Activated CD4-positive, alpha-beta memory T cell treated with anti-CD3 and anti-CD28 coated beads for 36 hours (primary cell): ENCODE data around the gene ZNF384. TPM values are rescaled to one million over a fixed set of nuclear protein-coding genes. Genes with fewer than 3 reads are reported as not detected.

Source experiments
- CTCF ChIA-PET: fragments of 350-600 bp; sonication (Branson Sonifier 250); formaldehyde crosslinking; loops from one replicate; lab custom pipeline; 2021; ENCODE audit warnings: antibody characterized with exemption, inconsistent platforms; lab: Charles Lee
- POLR2A ChIA-PET: fragments of 350-600 bp; sonication (Branson Sonifier 250); formaldehyde crosslinking; loops from one replicate; lab custom pipeline; 2021; ENCODE audit warnings: antibody characterized with exemption; lab: Charles Lee
- DNase-seq: peaks from one replicate; pipeline ENCODE4 v3.0.0-alpha.2; 2020
- H3K27ac Mint-ChIP-seq: one replicate; pipeline ENCODE4 v1.8.0; 2021; ENCODE audit warnings: mixed read lengths
- H3K27me3 Mint-ChIP-seq: one replicate; pipeline ENCODE4 v1.8.0; 2021; ENCODE audit warnings: mixed read lengths
- H3K36me3 Mint-ChIP-seq: one replicate; pipeline ENCODE4 v1.8.0; 2021; ENCODE audit warnings: mixed read lengths
- H3K4me1 Mint-ChIP-seq: one replicate; pipeline ENCODE4 v1.8.0; 2021; ENCODE audit warnings: low read depth, mixed read lengths
- H3K4me3 Mint-ChIP-seq: one replicate; pipeline ENCODE4 v1.8.0; 2021; ENCODE audit warnings: mild to moderate bottlenecking, mixed read lengths
- H3K9me3 Mint-ChIP-seq: one replicate; pipeline ENCODE4 v1.8.0; 2021; ENCODE audit warnings: mixed read lengths
- intact Hi-C: fragments of 100-400 bp; cut with micrococcal nuclease; formaldehyde crosslinking; loops from one replicate; pipeline ENCODE4 v1.15.1; 2023
- total RNA-seq, 2 experiments: library from RNA; stranded (reverse); gene quantifications; one replicate each; pipeline ENCODE4 v1.2.3, GENCODE V29; 2021

Gene ZNF384
- total RNA-seq, 2 experiments from 2014 or later, result 55.3 to 56.3 TPM

DNA sequence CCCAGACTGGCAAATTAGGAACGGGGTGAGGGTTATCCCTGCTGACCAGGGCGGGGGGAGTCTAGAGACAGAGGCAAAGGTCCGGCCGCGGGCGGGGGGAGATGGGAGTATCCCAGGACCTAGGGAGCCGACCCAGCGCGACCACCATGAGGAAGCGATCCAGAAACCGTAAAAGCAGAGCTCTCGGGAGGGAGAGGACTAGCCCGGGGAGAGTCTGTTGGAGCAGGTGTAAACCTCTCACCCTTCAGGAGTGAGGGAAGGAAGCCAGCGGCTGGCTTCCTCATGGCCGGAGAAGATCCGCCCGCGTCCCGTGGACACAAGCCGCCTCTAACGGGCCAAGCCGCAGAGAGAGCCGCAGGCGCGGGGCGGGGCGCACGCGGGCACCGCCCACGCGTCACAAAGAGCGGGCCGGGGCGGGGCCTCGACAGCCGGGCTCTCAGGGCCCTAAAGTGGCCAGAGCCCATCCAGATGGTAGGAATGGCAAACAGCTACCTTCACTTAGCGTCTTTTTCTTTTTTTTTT lies 42.0 kb downstream of the ZNF384 start, which contains the start of gene ACRBP:
Gene ACRBP (minus strand): TSS at position 350 of the 522 bp plus-strand sequence. CDS start 66 bp downstream, at position 284.
- peaks cover 5% of the 10 kb centered on the region for H3K4me1 Mint-ChIP-seq
- peaks cover 38% of the 10 kb centered on the region for H3K36me3 Mint-ChIP-seq
- DNase-seq, result peak; percentile 53
- H3K4me3 Mint-ChIP-seq, result peak within 1 kb of the TSS; percentile 56
- H3K27ac Mint-ChIP-seq, result no peak within 1 kb of the TSS
- intact Hi-C loops, result no loop called here
- ChIA-PET POLR2A (no interaction called here), CTCF (interaction anchor here (0.9 kb wide), 1 partner anchor 226 kb away, joined by 3 read pairs; the partner anchor contains the start of gene SPSB2)
- H3K27me3 Mint-ChIP-seq, result no peaks in the 10 kb centered on the region
- H3K9me3 Mint-ChIP-seq, result peaks cover 18% of the 10 kb centered on the region

DNA sequence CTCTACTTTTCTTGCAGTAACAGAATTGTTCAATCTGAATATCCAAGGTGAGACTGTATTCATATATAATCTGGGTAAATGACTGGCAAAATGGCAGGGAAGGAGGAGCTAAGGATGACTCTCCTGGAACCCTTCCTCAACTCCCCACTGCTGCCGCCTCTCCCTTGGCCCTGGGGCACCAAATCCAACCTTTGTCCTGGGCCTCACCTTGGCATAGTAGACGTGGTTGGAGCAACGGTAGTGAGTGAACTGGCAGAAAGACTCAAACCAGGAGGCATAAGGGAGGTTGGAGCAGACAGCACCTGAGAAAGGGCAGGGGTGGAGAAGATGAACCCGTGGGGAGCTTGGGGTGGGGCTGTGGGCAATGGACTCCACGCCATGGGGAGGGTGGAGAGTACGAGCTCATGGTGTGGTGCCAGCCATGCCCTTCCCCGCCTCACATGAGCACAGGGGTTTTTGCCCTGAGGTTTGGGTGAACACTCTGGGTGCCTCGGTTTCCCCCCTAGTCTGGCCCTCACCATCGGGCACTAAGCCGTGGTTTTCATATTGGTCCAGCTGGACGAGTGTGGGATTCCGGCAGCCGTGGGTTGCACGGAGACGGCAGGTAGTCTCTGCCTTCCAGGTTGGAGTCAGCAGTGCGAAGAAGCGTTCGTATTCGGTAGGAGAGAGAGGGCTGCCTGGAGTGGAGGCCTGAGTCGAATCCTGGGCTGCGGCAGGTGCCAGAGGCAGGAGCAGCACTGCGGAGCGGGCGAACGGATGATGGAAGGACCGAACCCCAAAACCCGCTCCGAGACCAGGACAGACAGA lies 42.7 kb downstream of the ZNF384 start:
- ChIA-PET CTCF (no interaction called here), POLR2A (no interaction called here)
- H3K27ac Mint-ChIP-seq, result no peak overlapping the region
- H3K4me3 Mint-ChIP-seq, result peak overlapping the region; percentile 56
- H3K9me3 Mint-ChIP-seq, result peaks cover 18% of the 10 kb centered on the region
- peaks cover 5% of the 10 kb centered on the region for H3K4me1 Mint-ChIP-seq
- no peak for DNase-seq
- H3K36me3 Mint-ChIP-seq, result peaks cover 35% of the 10 kb centered on the region
- intact Hi-C loops, result no loop called here
- no peaks in the 10 kb centered on the region for H3K27me3 Mint-ChIP-seq

DNA sequence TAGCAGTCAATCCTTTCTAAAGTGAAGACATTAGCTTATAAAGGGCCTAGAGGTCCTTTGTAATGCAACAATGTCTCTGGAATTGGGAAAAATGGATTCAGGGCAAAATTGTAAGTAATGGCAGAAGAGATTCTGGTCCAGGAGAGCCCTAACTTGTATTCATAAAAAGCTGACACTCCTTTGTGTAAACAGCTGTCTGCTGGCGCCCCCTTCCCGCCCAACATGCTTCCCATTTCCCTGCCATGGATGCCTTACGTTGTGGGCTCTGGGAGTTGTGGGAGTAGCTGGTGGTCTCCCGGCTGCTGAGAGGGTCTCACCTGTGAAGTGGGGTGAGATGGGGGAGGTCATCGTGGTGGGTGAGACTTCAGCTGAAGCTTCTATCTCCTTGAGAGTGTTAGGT lies 44.3 kb downstream of the ZNF384 start:
- POLR2A ChIA-PET, result no interaction called here

DNA sequence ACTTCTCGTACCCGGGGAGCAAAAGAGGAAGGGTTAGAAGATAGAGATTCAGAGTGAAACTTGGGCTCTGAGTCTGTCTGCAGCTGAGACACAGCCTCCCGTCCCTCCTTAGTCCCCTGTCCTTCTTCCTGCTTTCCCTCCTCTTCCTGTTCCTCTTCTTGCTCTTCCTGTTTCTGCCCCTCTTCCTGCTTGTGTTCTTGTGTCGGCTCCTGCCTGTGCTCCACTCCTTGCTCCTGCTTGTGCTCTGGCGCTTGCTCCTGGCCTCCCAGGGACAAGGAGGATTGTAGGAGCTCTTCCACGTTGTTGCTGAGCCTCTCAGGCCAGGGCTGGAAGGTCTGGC lies 44.9 kb downstream of the ZNF384 start:
- H3K4me1 Mint-ChIP-seq, result peaks cover 5% of the 10 kb centered on the region
- POLR2A ChIA-PET, result interaction anchor here (0.5 kb wide), 1 partner anchor 17 kb away, joined by 5 read pairs; no protein-coding TSS in a partner anchor
- no peaks in the 10 kb centered on the region for H3K27me3 Mint-ChIP-seq
- peaks cover 18% of the 10 kb centered on the region for H3K9me3 Mint-ChIP-seq
- no peak overlapping the region for H3K4me3 Mint-ChIP-seq
- CTCF ChIA-PET, result interaction anchor here (1.2 kb wide), 1 partner anchor 30 kb away, joined by 3 read pairs; no protein-coding TSS in a partner anchor
- H3K36me3 Mint-ChIP-seq, result peaks cover 28% of the 10 kb centered on the region
- intact Hi-C loops, result no loop called here
- no peak overlapping the region for H3K27ac Mint-ChIP-seq
- DNase-seq, result no peak

More for the DNA sequence above, 44.3 kb downstream of the ZNF384 start:
- DNase-seq, result no peak
- intact Hi-C loops, result no loop called here
- Mint-ChIP-seq H3K4me3 (no peak overlapping the region), H3K9me3 (peaks cover 18% of the 10 kb centered on the region), H3K4me1 (peaks cover 5% of the 10 kb centered on the region), H3K36me3 (peaks cover 28% of the 10 kb centered on the region), H3K27me3 (no peaks in the 10 kb centered on the region), H3K27ac (no peak overlapping the region)
- CTCF ChIA-PET, result interaction anchor here (1.2 kb wide), 1 partner anchor 30 kb away, joined by 3 read pairs; no protein-coding TSS in a partner anchor

DNA sequence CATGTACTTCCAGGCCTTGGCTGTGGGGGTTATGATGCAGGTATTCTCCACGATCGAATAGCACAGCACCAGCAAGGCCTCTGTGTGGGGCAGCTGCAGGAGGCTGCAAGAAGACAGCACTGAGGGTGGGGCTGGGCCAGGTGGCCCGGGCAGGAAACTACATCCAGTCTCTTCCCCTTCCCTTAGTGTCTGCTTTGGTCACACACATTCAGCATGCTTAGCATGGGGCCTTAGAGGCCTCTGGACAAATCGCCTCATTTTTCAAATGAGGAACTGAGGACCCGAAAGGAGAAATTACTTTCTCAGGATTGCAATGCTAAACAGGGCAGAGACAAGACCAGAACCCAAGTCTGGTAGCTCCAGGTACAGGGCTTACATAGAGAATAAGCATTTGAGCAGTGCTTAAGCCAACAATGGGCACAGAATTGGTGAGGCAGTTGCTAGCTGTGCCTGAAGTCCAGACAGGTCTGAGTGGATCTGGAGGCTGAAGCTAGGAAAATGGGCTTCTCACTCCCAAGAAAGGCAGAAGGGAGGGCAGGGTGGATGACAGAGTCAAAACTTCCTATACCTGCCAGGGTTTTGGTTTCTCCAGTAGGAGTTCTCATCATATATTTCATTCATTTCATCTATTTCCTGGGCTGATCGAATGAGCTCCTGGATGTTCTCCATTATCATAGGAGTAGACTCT lies 45.5 kb downstream of the ZNF384 start:
- no peak for DNase-seq
- H3K36me3 Mint-ChIP-seq, result peaks cover 28% of the 10 kb centered on the region
- CTCF ChIA-PET, result interaction anchor here (1.3 kb wide), 1 partner anchor 10 kb away, joined by 5 read pairs; no protein-coding TSS in a partner anchor
- peaks cover 18% of the 10 kb centered on the region for H3K9me3 Mint-ChIP-seq
- H3K27me3 Mint-ChIP-seq, result no peaks in the 10 kb centered on the region
- H3K4me1 Mint-ChIP-seq, result peaks cover 5% of the 10 kb centered on the region
- no peak overlapping the region for H3K4me3 Mint-ChIP-seq
- intact Hi-C loops, result no loop called here
- POLR2A ChIA-PET, result interaction anchor here (0.5 kb wide), 1 partner anchor 17 kb away, joined by 5 read pairs; no protein-coding TSS in a partner anchor
- H3K27ac Mint-ChIP-seq, result no peak overlapping the region

DNA sequence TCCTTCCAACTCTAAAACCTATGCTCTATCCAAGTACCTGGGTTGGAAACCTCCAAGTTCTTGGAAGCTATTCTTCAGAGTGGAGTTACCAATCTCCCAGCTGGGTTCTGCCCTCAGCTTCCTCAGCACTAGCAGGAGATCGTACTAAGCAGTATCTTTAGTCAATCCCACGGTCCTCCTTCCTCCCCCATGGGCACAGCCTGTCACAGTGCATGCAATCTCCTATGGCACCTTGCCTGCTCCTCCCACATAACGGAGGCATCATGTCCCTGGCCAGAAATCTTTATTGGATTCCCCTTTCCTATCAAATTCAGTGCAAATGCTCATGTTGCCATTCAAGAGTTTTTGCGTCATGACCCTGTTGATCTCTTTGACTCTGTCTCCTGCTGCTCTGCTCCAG lies 48.0 kb downstream of the ZNF384 start:
- H3K9me3 Mint-ChIP-seq, result peaks cover 18% of the 10 kb centered on the region
- peaks cover 17% of the 10 kb centered on the region for H3K36me3 Mint-ChIP-seq
- H3K27me3 Mint-ChIP-seq, result no peaks in the 10 kb centered on the region
- intact Hi-C loops, result no loop called here
- no peak for DNase-seq
- CTCF ChIA-PET, result interaction anchor here (1.5 kb wide), 1 partner anchor 21 kb away, joined by 3 read pairs; no protein-coding TSS in a partner anchor
- peaks cover 3% of the 10 kb centered on the region for H3K4me1 Mint-ChIP-seq
- H3K27ac Mint-ChIP-seq, result no peak overlapping the region
- H3K4me3 Mint-ChIP-seq, result no peak overlapping the region
- POLR2A ChIA-PET, result no interaction called here

DNA sequence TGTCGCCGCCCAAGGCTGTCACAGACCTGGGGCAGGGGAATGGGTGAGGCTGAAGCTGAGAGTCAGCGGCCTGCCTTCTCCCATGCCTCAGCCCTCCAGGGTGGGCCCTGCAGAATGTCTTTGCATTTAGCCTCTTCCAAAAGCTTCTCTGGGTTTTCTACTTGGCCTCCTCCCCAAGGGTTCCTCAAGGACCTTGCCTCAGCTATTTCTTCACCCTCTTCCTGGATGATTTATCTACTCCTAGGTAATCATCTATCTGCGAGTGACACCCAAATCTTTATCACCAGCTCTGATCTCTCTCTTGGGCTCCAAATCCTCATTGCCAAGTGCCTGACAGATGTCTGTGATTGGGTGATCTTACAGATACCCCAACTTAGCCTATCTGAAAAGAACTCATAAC lies 48.7 kb downstream of the ZNF384 start:
- DNase-seq, result no peak
- H3K27me3 Mint-ChIP-seq, result no peaks in the 10 kb centered on the region
- peaks cover 8% of the 10 kb centered on the region for H3K4me1 Mint-ChIP-seq
- ChIA-PET CTCF (interaction anchor here (1.5 kb wide), 1 partner anchor 21 kb away, joined by 3 read pairs; no protein-coding TSS in a partner anchor), POLR2A (no interaction called here)
- no peak overlapping the region for H3K4me3 Mint-ChIP-seq
- peaks cover 17% of the 10 kb centered on the region for H3K36me3 Mint-ChIP-seq
- H3K27ac Mint-ChIP-seq, result no peak overlapping the region
- H3K9me3 Mint-ChIP-seq, result peaks cover 18% of the 10 kb centered on the region
- intact Hi-C loops, result no loop called here

DNA sequence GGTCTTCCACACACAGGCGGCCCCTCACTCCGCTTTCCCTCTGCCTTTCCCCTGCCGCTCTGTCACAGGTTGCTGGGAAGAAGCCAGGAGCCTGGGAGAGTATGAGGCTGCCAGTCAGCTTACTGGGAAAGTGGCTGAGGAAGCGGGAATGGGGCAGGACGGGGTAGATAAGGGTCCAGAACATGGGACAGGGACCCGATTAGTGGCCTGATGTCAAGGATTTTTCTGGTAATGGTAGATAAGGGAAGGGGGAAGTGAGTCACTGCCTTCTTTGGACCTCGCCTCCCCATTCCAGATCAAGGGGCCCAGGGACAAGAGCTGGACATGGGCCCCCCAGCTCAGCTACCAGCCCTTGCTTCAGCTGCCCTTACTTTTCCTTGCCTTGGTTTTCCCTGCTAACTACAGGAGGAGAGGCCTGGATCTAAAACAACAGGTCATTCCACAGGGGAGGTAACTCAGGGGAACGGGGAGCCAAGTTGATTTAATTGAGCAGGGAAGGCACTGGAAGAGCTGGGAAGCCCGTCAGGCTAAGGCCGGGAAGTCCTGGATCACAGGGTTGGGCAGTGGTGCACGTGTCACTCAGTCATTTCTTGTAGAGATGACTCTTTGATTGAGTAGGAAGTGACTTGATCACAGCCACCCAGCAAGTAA lies 49.9 kb downstream of the ZNF384 start:
- no peak for DNase-seq
- intact Hi-C loops, result no loop called here
- POLR2A ChIA-PET, result no interaction called here
- Mint-ChIP-seq H3K4me1 (peaks cover 18% of the 10 kb centered on the region), H3K4me3 (no peak overlapping the region), H3K36me3 (peaks cover 15% of the 10 kb centered on the region), H3K9me3 (peaks cover 12% of the 10 kb centered on the region), H3K27ac (no peak overlapping the region), H3K27me3 (no peaks in the 10 kb centered on the region)
- CTCF ChIA-PET, result interaction anchor here (0.9 kb wide), 1 partner anchor 45 kb away, joined by 3 read pairs; no protein-coding TSS in a partner anchor

DNA sequence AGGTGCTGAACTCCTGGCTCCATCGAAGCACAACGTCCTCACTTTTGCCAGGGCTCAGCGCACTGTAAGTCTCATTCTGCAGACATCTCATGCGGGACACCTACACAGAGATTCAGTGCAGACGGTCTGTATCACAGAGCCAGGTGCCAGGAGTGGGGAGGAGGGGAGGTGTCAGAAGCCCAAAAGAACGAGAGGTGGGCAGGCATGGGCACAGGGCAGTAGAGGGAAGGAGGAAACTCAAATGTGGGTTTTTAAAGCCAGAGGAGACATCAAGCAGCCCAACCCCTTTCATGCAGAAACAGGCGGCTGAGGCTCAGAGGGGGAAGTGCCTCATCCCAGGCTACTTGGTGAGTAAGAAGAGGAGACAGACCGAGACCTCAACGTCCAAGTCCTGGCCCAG lies 50.9 kb downstream of the ZNF384 start:
- intact Hi-C loops, result no loop called here
- Mint-ChIP-seq H3K9me3 (peaks cover 3% of the 10 kb centered on the region), H3K27ac (no peak overlapping the region), H3K4me3 (no peak overlapping the region), H3K27me3 (no peaks in the 10 kb centered on the region), H3K36me3 (peaks cover 5% of the 10 kb centered on the region), H3K4me1 (peaks cover 20% of the 10 kb centered on the region)
- POLR2A ChIA-PET, result no interaction called here
- no peak for DNase-seq
- CTCF ChIA-PET, result interaction anchor here (0.9 kb wide), 1 partner anchor 46 kb away, joined by 3 read pairs; no protein-coding TSS in a partner anchor

DNA sequence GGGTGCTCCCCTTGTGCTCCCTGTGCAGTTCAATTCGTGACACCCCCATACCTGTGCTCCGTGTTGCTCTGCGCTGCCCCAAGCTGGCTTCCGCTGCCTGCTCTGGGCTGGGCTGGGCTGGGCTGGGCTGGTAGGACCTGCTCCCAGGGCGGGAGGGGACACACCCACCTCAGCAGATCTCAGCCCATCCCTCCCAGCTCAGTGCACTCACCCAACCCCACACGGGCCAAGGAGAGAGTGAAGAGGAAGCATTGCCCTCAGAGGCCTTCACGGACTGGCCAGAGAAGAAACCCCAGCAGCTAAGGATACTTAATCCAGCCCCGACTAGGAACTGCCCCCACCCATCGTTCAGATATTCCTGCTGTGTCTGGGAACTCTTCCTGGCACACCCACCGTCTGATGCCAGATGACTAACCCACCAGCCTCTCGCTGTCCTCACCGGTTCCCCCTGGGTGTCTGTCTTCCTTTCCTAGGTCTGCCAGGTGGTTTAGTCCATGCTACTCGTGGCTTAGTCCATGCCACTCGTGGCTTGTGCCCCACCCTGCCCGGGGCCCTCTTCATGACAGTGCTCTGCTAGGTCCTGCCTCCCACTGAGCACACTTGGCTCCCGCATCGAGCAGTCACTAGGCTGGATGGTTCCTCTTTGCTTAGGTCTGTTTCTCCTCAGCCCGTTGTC lies 53.2 kb downstream of the ZNF384 start, which contains the start of gene LPAR5:
Gene LPAR5 (minus strand): TSS at position 104 of the 676 bp plus-strand sequence. CDS start 14,711 bp downstream, outside the sequence.
- H3K27me3 Mint-ChIP-seq, result no peaks in the 10 kb centered on the region
- peak; percentile 48 for DNase-seq
- H3K27ac Mint-ChIP-seq, result peak within 1 kb of the TSS; percentile 82
- no peaks in the 10 kb centered on the region for H3K9me3 Mint-ChIP-seq
- peaks cover 40% of the 10 kb centered on the region for H3K4me1 Mint-ChIP-seq
- ChIA-PET CTCF (interaction anchor here (1.2 kb wide), 1 partner anchor 16 kb away, joined by 6 read pairs; no protein-coding TSS in a partner anchor), POLR2A (interaction anchor here (1.1 to 1.5 kb wide), 2 partner anchors 15 to 117 kb away, joined by 3 to 4 read pairs; partner anchors contain the start of gene MLF2)
- H3K4me3 Mint-ChIP-seq, result peak within 1 kb of the TSS; percentile 65
- intact Hi-C loops, result no loop called here
- peaks cover 2% of the 10 kb centered on the region for H3K36me3 Mint-ChIP-seq
